HG02678 (cell line): ENCODE data around the gene SLC25A53.
"Not testable (repeated sequence)": the region's sequence is repeated elsewhere in the genome, so short reads cannot be mapped to it uniquely, and the experiment has no call there.

Experiments used
- ATAC-seq: cut with Tn5 transposase; IDR thresholded peaks from one replicate; pipeline ENCODE4 v1.9.1; 2021; ENCODE audit warnings: mild to moderate bottlenecking, moderate library complexity; ENCODE audit not compliant: unreplicated experiment

SLC25A53 gene

DNA sequence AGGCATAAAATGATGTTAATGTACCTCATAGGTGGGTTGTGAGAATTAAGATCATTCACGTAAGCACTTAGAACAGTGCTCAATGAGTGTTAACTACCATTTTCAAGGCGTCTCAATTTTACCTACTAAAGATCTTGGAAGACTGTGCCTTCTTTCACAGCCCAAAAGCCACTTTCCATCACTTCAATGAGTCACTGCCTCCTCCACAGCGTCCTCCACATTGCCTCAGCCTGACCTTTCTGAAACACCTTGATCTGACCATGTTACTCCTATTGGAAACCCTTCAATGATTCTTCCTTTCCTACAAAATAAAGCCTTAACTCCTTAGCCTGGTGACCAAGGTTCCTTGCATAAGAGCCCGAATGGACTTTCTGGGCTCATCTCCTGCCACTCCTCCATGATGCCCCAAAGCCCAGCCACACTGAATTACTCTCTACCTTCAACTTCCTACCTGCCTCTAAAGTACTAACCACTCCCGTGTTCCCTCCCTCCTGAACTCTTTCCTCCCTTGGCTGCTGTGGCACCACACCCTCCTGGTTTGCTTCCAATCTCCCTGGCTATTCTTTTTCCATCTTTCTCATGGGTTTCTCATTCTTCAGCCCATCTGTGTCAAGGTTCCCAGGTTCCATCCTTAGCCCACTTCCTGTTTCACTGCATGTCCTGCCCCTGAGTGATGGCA is 22.1 kb downstream of the SLC25A53 start:
- ATAC-seq = no peak

DNA sequence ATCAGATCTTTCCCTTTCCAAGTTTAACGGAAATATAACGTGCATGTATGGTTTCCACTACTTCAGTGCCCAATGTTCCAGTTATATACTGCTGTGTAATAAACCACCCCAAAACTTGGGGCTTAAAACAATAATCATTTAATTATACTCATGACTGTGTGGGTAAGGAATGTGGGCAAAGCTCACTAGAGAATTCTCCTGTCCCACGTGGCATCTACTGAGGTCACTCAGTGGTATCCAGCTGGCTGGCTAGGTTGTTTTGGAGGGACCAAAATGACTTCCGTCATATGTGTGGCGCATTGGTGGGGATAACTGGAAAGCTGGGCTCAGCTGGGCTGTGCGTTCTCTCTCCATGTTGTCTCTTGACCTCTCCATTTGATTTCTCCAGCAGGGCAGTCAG is 26.0 kb downstream of the SLC25A53 start:
- ATAC-seq = no peak

DNA sequence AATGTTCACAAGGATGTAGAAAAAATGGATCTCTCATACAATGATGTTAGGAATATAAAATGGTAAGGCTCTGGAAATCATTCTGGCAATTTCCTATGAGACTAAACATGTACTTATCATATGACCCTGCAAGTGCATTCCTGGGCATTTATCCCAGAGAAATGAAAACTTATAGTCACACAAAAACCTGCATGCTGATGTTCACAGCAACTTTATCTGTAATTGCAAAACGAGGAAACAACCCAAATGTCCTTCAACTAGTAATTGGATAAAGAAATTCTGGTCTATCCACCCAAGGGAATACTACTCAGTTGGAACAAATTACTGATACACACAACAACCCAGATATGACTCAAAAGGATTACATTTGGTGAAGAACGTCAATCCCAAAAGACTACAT is 30.0 kb downstream of the SLC25A53 start:
- ATAC-seq = no peak

DNA sequence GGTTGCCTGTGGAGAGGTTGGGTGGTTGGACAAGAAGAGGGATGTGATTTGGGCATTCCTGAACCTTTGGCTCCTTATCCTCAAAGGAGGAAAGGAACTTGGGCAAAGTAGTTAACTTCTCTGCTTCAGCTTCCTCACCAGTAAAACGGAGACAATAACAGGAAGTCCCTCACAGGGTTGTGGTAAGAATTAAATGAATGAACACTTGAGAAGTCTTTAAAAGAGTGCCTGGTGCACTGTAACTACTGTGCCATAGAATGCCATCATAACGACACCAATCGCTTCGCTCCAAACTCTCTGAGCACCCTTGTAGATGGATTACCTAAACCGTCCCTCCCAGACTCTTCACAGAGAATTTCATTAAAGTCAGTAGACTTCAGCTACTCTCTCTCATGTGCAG is 34.0 kb downstream of the SLC25A53 start:
- ATAC-seq = no peak

GRCh38 chrX:104118765-104119164 is 38.0 kb downstream of the SLC25A53 start:
- ATAC-seq = no peak

GRCh38 chrX:104117759-104118158 is 39.0 kb downstream of the SLC25A53 start:
- no peak for ATAC-seq

DNA sequence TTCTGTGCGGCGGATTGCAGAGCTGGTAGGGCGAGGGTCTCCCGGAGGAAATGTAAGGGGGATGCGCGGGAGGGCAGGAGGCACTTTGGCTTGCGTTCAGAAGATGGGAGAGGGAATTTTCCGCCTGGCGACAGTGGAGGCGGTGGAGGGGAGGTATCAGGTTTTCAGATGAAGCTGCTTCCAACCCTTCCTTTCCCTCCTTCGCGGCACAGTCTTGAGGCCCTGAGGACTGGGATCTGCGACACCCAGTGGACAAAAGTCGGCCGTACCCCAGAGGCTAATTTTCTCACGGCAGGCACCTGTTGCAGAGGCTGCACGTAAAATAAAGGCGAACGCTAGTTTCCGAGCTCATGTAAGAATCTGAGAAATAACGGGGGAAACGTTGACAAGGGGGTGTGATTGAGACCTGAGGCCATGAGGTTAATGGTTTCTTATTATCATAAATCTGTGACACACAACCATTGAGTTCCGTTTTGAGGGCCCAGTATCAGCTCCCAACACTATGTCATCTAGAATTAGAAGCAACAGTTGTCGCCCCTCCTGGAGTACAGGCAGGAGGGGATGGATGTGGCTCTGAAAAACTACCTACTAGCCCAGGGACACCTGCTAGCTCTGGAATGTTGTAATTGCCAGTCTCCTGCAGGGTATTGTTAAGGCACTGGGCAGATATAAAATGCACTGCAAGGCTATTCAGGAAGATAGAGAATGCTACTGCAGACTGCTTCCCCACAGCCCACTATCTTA is 43.4 kb downstream of the SLC25A53 start:
- ATAC-seq = peak; percentile 51

- peak; percentile 72 for ATAC-seq
Observed at GRCh38 chrX:104112326-104112951, 44.4 kb downstream of the SLC25A53 start, which contains the start of gene ZCCHC18. Gene ZCCHC18, plus strand, starts transcription at chrX:104112523. Its CDS starts 1,589 bp downstream, at chrX:104114112.

DNA sequence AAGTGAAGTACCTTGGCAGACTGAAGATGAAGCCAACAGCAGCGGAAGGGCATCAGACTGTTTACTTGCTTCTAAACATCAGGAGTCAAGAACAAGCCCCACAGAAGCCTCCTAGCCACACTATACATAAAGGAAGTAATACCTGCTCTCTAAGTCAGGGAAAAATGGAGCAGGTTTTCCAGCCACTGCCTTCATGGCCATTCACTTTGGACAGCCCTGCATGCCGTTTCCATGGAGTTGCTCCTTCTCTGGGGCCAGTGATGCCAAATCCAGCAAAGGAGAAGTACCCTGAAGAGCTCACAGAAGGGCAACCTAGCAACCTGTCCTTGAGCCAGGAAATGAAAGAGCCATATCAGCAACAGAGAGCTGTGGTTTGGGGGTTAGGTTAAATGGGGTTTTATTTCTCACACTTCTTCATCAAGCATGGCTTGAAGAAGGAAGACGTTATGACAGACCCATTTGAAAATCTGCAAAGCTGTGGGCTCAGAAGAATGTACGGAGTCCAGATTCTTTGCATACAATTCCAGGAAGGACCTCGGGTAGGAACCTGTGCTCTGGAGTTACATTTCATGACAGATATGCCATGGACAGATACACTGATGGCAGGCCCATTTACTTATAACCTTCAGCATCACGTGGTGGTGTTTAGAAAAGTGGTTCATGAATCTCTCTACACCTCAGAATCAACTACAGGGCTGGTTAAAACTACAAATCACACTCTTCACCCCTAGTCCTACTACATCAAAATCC is 46.1 kb downstream of the SLC25A53 start:
- peak; percentile 50 for ATAC-seq

DNA sequence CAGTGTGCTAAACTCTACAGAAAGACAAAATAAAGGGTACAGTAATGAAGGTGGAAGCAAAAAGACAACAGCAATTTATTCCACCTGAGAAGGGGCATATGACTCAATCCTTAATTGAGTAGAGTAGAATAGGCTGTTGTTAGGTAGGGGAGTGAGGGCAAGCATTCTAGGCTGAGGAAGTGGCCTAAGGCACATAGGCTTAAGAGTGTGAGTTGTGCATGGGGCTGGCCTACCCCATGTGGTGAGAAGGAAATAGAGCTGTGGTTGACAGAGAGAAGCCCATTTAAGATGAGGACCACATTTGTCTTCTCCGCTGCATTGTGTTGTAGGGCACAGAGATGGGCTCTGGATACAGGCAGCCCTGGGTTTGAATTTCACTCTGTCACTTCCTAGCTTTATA is 47.9 kb downstream of the SLC25A53 start:
- ATAC-seq = no peak

GRCh38 chrX:104105330-104106262 is 51.2 kb downstream of the SLC25A53 start:
- ATAC-seq = no peak

- ATAC-seq = no peak
Observed at GRCh38 chrX:104104676-104105075, 52.1 kb downstream of the SLC25A53 start.

DNA sequence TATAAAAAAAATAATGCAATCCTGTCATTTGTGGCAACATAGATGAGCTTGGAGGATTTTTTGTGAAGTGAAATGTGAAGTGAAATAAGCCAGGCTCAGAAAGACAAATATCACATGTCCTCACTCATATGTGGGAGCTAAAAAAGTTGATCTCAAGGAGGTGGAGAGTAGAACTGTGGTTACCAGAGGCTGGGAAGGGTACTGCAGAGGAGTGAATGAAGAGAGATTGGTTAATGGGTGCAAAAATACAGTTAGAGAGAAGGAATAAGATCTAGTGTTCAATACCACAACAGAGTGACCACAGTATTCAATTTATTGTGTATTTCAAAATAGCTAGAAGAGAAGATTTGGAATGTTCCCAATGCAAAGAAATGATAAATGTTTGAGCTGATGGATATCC is 57.9 kb downstream of the SLC25A53 start:
- ATAC-seq = no peak

- peak; percentile 65 for ATAC-seq
Observed at GRCh38 chrX:104098151-104098808, 58.5 kb downstream of the SLC25A53 start.

DNA sequence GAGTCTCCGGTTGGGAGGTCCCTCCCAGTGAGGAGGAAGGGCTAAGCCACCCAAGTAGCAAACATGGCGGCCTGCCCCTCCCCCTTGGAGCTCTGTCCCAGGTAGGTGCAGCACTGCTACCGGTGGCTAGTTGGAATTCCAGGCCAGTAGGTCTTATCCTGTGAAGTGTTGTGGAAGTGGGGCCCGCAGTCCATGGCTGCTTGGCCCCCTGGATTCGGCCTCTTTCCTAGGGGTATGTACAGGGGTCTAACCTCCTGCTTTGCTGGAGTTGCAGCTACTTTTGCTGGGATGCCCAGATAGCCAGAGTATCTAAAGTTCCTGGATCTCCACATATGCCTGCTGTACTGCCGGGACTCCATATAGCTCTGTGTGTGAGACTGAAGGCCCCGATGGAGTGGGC is 70.9 kb downstream of the SLC25A53 start:
- no peak for ATAC-seq

DNA sequence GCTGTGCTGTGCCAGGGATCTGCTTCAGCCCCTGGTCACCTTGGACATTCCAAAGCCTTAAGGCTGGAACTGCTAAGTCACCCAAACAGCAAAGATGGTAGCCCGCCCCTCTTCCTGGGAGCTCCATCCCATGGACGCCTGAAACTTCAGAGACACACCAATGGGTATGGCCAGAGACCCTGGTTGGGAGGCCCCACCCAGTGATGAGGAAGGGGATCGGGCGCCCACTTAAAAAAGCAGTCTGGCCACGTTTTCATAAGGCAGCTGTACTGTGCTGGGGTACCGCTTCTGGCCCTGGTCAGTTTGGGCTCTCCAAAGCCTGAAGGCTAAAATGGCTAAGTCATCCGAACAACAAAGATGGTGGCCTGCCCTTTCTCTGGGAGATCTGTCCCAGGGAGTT is 71.3 kb downstream of the SLC25A53 start:
- ATAC-seq = no peak

DNA sequence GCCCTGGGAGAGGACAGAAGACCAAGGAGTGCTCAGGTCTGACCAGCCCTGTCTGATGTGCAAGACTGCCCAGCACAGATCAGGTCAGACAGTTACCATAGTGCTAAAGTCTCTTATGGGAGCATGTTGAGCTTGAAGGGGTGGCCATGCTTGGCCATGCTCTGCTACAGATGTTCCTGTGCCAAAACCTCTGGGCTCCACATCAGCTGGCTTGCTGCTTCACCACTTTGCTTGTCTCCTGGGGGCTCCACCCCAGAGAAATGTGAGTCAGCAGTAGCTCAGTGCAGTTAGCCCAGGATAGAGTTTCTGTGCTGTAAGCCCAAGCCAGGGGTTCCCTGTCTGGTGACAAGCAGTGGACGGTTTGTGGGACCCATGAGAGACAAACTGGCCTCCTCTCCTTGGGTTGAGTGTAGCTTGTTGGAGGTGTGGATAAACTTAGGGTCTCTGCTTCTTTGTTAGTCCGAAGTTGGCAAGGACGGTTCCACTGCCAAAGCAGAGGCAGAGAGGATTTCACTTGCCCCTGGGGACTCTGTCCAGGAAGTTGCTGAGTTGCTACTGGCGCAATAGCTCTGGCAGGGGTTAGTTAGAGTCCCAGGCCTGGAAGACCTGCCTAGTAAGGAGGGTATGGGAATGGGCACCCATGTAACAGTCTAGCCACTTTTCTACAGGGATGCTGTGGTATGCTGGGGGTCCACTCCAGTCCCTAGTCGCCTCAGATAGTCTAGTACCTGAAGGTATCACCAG is 72.1 kb downstream of the SLC25A53 start:
- no peak for ATAC-seq

DNA sequence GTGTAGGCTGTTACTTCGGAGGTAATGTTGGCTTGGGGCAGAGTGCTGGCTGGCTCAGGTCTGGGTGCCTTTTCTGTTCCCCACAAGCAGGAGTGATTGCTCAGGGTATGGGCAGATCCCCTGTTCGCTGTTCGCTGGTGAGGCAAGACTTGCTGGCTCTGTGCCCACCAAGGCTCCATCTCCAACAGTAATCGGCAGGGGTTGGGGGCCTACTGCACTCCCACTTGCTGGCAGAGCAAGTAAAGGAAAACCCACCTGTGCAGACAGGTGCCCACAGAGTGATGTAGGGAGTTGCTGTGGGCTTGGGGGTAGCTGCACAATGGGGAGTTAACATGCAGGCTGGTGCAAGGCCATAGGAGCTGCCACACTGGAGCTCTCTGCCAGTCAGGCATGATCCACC is 72.7 kb downstream of the SLC25A53 start:
- no peak for ATAC-seq

DNA sequence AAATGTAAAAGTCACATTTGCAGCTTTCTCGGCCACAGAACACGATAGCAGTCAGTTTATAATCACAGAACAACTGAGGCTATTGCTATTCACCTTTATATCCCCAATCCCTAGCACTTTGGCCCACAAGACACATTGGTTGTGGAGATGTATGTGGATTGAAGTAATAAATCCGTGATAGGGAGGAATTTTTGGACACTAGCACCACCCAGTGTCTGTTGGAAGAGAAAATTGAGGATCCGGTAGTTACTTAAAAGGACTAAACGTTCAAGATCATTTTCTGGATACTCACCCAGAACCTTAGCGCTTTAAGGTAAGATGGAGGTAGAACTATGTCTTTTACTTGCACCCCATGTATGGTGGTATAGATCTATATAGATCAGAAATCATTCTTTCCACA is 79.0 kb downstream of the SLC25A53 start:
- not testable (repeated sequence) for ATAC-seq
